HCT116 (cell line): ENCODE results near the gene OR1F1. TPM values are rescaled to one million over a fixed set of nuclear protein-coding genes. Genes with fewer than 3 reads are reported as not detected.

ENCODE experiments used
- ATAC-seq: fragments of 200-7000 bp; cut with Tn5 transposase; 2 replicates; pipeline ENCODE4 v1.9.1; 2020; ENCODE audit warnings: mild to moderate bottlenecking, moderate library complexity
- BruUV-seq: library from RNA; stranded (reverse); fragments of 400-500 nt; replicated peaks from 2 replicates; lab custom pipeline; 2021; lab: Mats Ljungman, UMichigan
- CTCF ChIA-PET: fragments of 300-600 bp; sonication (Branson Sonifier 250); formaldehyde crosslinking; loops from one replicate; lab custom pipeline; 2021; ENCODE audit warnings: antibody characterized with exemption; lab: Charles Lee
- POLR2A ChIA-PET: fragments of 300-600, 350-600 bp; sonication (Branson Sonifier 250); formaldehyde crosslinking; loops from one replicate; lab custom pipeline; 2021; ENCODE audit warnings: antibody characterized with exemption; lab: Charles Lee
- RAD21 ChIA-PET, 2 experiments: fragments of 300-600 bp; sonication (Branson Sonifier 250); formaldehyde crosslinking; loops; one replicate each; lab custom pipeline; 2023; ENCODE audit warnings: low total read pairs in 2 of 2; ENCODE audit not compliant: uncharacterized antibody in 2 of 2, unreplicated experiment in 2 of 2, low non-redundant PET in 1 of 2; lab: Charles Lee
- DNase-seq: peaks from one replicate; pipeline ENCODE4 v3.0.0-alpha.2; 2010; ENCODE audit warnings: low read depth, low spot score
- H2AFZ ChIP-seq: fragments of 200-600 bp; shearing (Covaris generic), sonication (generic); 2 replicates; pipeline ENCODE4 v1.6.1; 2017; ENCODE audit warnings: low read depth, mixed run types, mixed read lengths, antibody characterized with exemption, low read length; ENCODE audit not compliant: poor library complexity, severe bottlenecking
- H3K27ac ChIP-seq: 2 replicates; pipeline ENCODE4 v1.5.1; 2012; ENCODE audit warnings: low read depth, low read length
- H3K27me3 ChIP-seq: fragments of 200-600 bp; sonication (generic); 2 replicates; pipeline ENCODE4 v1.6.1; 2016; ENCODE audit warnings: mixed run types, low read length, mixed read lengths; ENCODE audit not compliant: insufficient read depth
- H3K36me3 ChIP-seq, 2 experiments: fragments of 200-500 bp in 1 of 2; fragments of 200-600 bp in 1 of 2; sonication (Bioruptor generic) in 1 of 2; sonication (generic) in 1 of 2; 2 replicates each; pipeline versions ENCODE4 v1.5.1 to v1.6.1; 2014 to 2016; ENCODE audit warnings: low read length in 2 of 2, inconsistent platforms in 1 of 2, mixed read lengths in 1 of 2, mixed run types in 1 of 2; ENCODE audit not compliant: insufficient read depth in 2 of 2, control insufficient read depth in 1 of 2
- H3K4me1 ChIP-seq, 2 experiments: fragments of 200-600 bp in 1 of 2; sonication (generic) in 1 of 2; 2 replicates each; pipeline versions ENCODE4 v1.5.1 to v1.6.1; 2012 to 2017; ENCODE audit warnings: low read length in 2 of 2, inconsistent platforms in 1 of 2, mild to moderate bottlenecking in 1 of 2, mixed read lengths in 1 of 2, mixed run types in 1 of 2, moderate library complexity in 1 of 2; ENCODE audit not compliant: insufficient read depth in 2 of 2, control insufficient read depth in 1 of 2
- H3K4me2 ChIP-seq: fragments of 200-600 bp; sonication (generic); 2 replicates; pipeline ENCODE4 v1.6.1; 2017; ENCODE audit warnings: mixed run types, low read length, mixed read lengths
- H3K4me3 ChIP-seq, 2 experiments: fragments of 200-600 bp in 1 of 2; sonication (generic) in 1 of 2; replicated peaks in 1 of 2; 2 replicates each; pipeline ENCODE4 v1.5.1; 2011 to 2016; ENCODE audit warnings: low read length in 2 of 2, control low read depth in 1 of 2, low read depth in 1 of 2, mild to moderate bottlenecking in 1 of 2, mixed read lengths in 1 of 2, mixed run types in 1 of 2
- H3K79me2 ChIP-seq: fragments of 200-600 bp; sonication (generic); 2 replicates; pipeline ENCODE4 v1.6.1; 2017; ENCODE audit warnings: mild to moderate bottlenecking, mixed run types, low read length, moderate library complexity, mixed read lengths; ENCODE audit not compliant: insufficient read depth
- H3K9ac ChIP-seq: fragments of 200-600 bp; sonication (generic); 2 replicates; pipeline ENCODE4 v1.6.1; 2016; ENCODE audit warnings: low read length, mixed read lengths
- H3K9me2 ChIP-seq: fragments of 200-600 bp; sonication (generic), shearing (Covaris generic); 2 replicates; pipeline ENCODE4 v1.6.1; 2017; ENCODE audit warnings: mixed run types, mild to moderate bottlenecking, moderate library complexity; ENCODE audit not compliant: insufficient read depth
- H3K9me3 ChIP-seq, 2 experiments: fragments of 200-500 bp in 1 of 2; fragments of 200-600 bp in 1 of 2; sonication (Bioruptor generic) in 1 of 2; sonication (generic) in 1 of 2; 2 replicates each; pipeline ENCODE4 v1.6.1; 2014 to 2017; ENCODE audit warnings: low read length in 2 of 2, mixed read lengths in 2 of 2, inconsistent platforms in 1 of 2, low read depth in 1 of 2, mild to moderate bottlenecking in 1 of 2, mixed run types in 1 of 2, moderate library complexity in 1 of 2; ENCODE audit not compliant: control insufficient read depth in 1 of 2, insufficient read depth in 1 of 2
- H4K20me1 ChIP-seq: fragments of 200-600 bp; sonication (generic), shearing (Covaris generic); 2 replicates; pipeline ENCODE4 v1.6.1; 2017; ENCODE audit warnings: mixed run types, mild to moderate bottlenecking, moderate library complexity; ENCODE audit not compliant: insufficient read depth
- CBX3 ChIP-seq: IDR thresholded peaks from 2 replicates; pipeline ENCODE4 v1.6.1; 2012; ENCODE audit warnings: low read depth
- CTCF ChIP-seq, 3 experiments: fragments of 200-600 bp in 1 of 3; sonication (generic) in 1 of 3; IDR thresholded peaks in 2 of 3; conservative IDR thresholded peaks in 1 of 3; 2 replicates each; pipeline ENCODE4 v1.5.1; 2012 to 2017; ENCODE audit warnings: low read depth in 2 of 3, low read length in 2 of 3, antibody characterized with exemption in 1 of 3, borderline replicate concordance in 1 of 3, control low read depth in 1 of 3, mild to moderate bottlenecking in 1 of 3, mixed read lengths in 1 of 3, mixed run types in 1 of 3, moderate library complexity in 1 of 3; ENCODE audit not compliant: insufficient read depth in 1 of 3
- ELF1 ChIP-seq: IDR thresholded peaks from 2 replicates; pipeline ENCODE4 v1.6.1; 2012; ENCODE audit warnings: low read depth, borderline replicate concordance
- EZH2 ChIP-seq: fragments of 200-600 bp; sonication (generic); IDR thresholded peaks from 2 replicates; pipeline ENCODE4 v1.6.1; 2017; ENCODE audit warnings: antibody characterized with exemption, mixed run types
- JUND ChIP-seq: IDR thresholded peaks from 2 replicates; pipeline ENCODE4 v1.6.1; 2012
- MAX ChIP-seq: IDR thresholded peaks from 2 replicates; pipeline ENCODE4 v1.6.1; 2012
- POLR2AphosphoS5 ChIP-seq: IDR thresholded peaks from 2 replicates; pipeline ENCODE4 v1.6.1; 2011; ENCODE audit warnings: mild to moderate bottlenecking, low read depth, low read length, moderate library complexity
- RAD21 ChIP-seq: IDR thresholded peaks from 2 replicates; pipeline ENCODE4 v1.6.1; 2012; ENCODE audit warnings: low read depth, mild to moderate bottlenecking
- SIN3A ChIP-seq: IDR thresholded peaks from 2 replicates; pipeline ENCODE4 v1.6.1; 2012; ENCODE audit warnings: low read depth
- SP1 ChIP-seq: IDR thresholded peaks from 2 replicates; pipeline ENCODE4 v1.6.1; 2012; ENCODE audit warnings: low read depth
- SRF ChIP-seq: IDR thresholded peaks from 2 replicates; pipeline ENCODE4 v1.6.1; 2012; ENCODE audit warnings: low read depth
- ZBTB33 ChIP-seq: IDR thresholded peaks from 2 replicates; pipeline ENCODE4 v1.6.1; 2011; ENCODE audit warnings: mild to moderate bottlenecking, low read length, moderate library complexity; ENCODE audit not compliant: insufficient replicate concordance; ENCODE audit errors: extremely low read depth
- ZFX ChIP-seq: fragments of 450-650 bp; IDR thresholded peaks from 2 replicates; pipeline ENCODE4 v1.6.1; 2017
- ZNF274 ChIP-seq: fragments of 200-500 bp; sonication (Bioruptor generic); IDR thresholded peaks from 2 replicates; pipeline ENCODE4 v1.6.1; 2014; ENCODE audit warnings: mild to moderate bottlenecking, low read depth, low read length, inconsistent platforms
- intact Hi-C: fragments of 100-400 bp; cut with micrococcal nuclease; formaldehyde crosslinking; loops from 2 replicates; pipeline ENCODE4 v1.10.0; 2022
- total RNA-seq: library from RNA; stranded (reverse); gene quantifications from one replicate; pipeline ENCODE4 v1.2.1, GENCODE V29; 2021; ENCODE audit not compliant: unreplicated experiment
- TF ChIP-seq, protein P1 (sequence below): IDR thresholded peaks from 2 replicates; pipeline ENCODE4 v1.6.1; 2012
- TF ChIP-seq, protein P2 (sequence below): IDR thresholded peaks from 2 replicates; pipeline ENCODE4 v1.6.1; 2012; ENCODE audit warnings: low read depth

Gene OR1F1
- total RNA-seq, 1 experiment from 2014 or later = not detected

DNA sequence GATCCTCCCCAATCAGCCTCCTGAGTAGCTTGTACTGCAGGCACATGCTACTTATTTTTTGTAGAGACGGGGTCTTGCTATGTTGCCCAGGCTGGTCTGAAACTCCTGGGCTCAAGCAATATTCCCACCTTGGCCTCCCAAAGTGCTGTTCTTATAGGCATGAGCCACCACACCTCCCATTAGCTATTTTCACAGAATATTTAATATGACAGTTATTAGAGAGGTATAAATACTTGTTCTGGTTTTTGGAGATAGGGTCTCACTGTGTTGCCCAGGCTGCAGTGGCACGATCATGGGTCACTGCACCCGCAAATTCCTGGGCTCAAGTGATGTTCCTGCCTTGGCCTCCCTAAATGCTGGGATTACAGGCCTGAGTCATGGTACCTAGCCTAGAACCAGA lies 32.0 kb upstream of the OR1F1 start:
- ChIA-PET RAD21 (no interaction called here), POLR2A (no interaction called here), CTCF (no interaction called here)
- no peak overlapping the region for H3K4me2 ChIP-seq
- no peak overlapping the region for H3K27ac ChIP-seq
- H3K79me2 ChIP-seq = no peaks in the 10 kb centered on the region
- peaks cover 6 to 51% of the 10 kb centered on the region in 2 experiments; a peak in 3 of 4 replicates for H3K4me1 ChIP-seq
- H4K20me1 ChIP-seq = no peaks in the 10 kb centered on the region
- no peaks in the 10 kb centered on the region for H3K9me3 ChIP-seq
- no peak overlapping the region for H3K9ac ChIP-seq
- no peaks in the 10 kb centered on the region for H3K27me3 ChIP-seq
- H3K9me2 ChIP-seq = no peaks in the 10 kb centered on the region
- no peak overlapping the region for H2AFZ ChIP-seq
- no TSS peak for BruUV-seq
- no peak for ATAC-seq
- H3K36me3 ChIP-seq = no peaks in the 10 kb centered on the region
- intact Hi-C loops = no loop called here
- DNase-seq = no peak
- TF ChIP-seq ZNF274 (no peak), EZH2 (no peak), ZFX (no peak), SP1 (no peak), MAX (no peak), CBX3 (no peak), SIN3A (no peak), RAD21 (no peak), ELF1 (no peak), ZBTB33 (no peak), JUND (no peak), POLR2AphosphoS5 (no peak), CTCF (IDR thresholded peaks at IDR 0.05 in 2 of 3, conservative IDR thresholded peaks at IDR 0.05 in 1 of 3; ENCODE audit: borderline replicate concordance in 1 of 3, insufficient read depth in 1 of 3, low read depth in 2 of 3, low read length in 2 of 3) (no peak), SRF (no peak)
- TF ChIP-seq, protein P1, sequence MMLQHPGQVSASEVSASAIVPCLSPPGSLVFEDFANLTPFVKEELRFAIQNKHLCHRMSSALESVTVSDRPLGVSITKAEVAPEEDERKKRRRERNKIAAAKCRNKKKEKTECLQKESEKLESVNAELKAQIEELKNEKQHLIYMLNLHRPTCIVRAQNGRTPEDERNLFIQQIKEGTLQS = no peak
- TF ChIP-seq, protein P2, sequence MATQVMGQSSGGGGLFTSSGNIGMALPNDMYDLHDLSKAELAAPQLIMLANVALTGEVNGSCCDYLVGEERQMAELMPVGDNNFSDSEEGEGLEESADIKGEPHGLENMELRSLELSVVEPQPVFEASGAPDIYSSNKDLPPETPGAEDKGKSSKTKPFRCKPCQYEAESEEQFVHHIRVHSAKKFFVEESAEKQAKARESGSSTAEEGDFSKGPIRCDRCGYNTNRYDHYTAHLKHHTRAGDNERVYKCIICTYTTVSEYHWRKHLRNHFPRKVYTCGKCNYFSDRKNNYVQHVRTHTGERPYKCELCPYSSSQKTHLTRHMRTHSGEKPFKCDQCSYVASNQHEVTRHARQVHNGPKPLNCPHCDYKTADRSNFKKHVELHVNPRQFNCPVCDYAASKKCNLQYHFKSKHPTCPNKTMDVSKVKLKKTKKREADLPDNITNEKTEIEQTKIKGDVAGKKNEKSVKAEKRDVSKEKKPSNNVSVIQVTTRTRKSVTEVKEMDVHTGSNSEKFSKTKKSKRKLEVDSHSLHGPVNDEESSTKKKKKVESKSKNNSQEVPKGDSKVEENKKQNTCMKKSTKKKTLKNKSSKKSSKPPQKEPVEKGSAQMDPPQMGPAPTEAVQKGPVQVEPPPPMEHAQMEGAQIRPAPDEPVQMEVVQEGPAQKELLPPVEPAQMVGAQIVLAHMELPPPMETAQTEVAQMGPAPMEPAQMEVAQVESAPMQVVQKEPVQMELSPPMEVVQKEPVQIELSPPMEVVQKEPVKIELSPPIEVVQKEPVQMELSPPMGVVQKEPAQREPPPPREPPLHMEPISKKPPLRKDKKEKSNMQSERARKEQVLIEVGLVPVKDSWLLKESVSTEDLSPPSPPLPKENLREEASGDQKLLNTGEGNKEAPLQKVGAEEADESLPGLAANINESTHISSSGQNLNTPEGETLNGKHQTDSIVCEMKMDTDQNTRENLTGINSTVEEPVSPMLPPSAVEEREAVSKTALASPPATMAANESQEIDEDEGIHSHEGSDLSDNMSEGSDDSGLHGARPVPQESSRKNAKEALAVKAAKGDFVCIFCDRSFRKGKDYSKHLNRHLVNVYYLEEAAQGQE = no peak
- no peak overlapping the region for H3K4me3 ChIP-seq
